HG03442 (cell line): ENCODE results near the gene PLEKHH1.
"Not testable (repeated sequence)": the region's sequence is repeated elsewhere in the genome, so short reads cannot be mapped to it uniquely, and the experiment has no call there.

ENCODE experiments used
- ATAC-seq: cut with Tn5 transposase; IDR thresholded peaks from one replicate; pipeline ENCODE4 v1.9.1; 2021; ENCODE audit warnings: mild to moderate bottlenecking, moderate library complexity; ENCODE audit not compliant: unreplicated experiment

PLEKHH1 gene

DNA sequence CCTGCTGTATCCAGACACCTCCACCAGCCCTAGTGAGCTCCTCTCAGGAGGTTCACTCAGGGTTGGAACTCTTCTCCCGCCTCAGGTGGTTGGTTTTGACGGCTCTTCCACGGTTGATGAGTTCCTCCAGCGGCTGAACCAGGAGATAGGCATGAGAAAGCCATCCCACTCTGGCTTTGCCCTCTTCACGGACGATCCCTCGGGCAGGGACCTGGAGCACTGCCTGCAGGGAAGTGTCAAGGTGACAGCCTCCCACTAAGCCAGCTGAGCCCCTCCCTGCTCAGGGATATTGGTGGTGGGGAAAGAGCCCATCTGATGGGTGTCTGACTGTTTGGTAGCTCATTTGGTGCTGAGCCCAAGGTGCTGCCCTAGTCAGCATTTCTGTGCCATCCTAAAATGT lies 46.5 kb downstream of the PLEKHH1 start:
- ATAC-seq, result no peak

DNA sequence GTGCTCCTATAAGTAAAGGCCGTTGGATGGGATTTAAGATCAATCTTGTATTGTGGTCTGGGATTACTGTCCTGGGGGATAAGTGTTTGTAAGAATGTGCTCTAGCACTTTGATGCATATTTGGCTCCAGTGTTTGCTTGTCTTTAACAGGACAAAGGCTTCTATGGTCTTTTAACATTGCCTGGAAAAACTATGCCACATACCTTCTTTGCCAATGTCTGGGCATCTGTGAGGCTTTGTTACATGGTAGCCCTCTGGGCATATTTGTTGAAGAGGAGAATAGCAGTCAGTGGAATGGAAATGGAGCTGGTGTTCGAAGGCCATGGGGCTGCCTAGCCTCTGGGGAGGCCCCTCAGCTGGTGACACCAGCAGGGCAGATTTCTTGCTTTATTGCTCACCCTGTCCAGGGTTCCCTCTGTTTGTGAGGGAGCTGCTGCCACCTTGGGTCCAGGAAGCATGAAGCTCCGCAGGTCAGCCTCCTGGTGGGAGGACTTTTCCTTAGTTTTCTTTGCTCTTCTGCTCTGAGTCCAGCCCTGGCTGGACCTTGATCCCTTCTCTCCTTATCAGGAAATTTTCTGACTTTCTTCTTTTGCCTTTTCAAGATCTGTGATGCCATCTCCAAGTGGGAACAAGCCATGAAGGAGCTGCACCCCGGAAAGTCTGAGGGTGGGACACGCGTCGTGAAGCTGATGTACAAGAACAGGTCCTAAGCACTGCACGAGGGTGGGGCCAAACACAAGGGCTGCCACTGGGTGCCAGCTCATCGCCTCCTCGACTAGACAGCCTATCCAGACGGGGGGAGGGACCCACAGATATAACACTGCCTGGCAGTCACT lies 47.5 kb downstream of the PLEKHH1 start:
- ATAC-seq, result no peak

DNA sequence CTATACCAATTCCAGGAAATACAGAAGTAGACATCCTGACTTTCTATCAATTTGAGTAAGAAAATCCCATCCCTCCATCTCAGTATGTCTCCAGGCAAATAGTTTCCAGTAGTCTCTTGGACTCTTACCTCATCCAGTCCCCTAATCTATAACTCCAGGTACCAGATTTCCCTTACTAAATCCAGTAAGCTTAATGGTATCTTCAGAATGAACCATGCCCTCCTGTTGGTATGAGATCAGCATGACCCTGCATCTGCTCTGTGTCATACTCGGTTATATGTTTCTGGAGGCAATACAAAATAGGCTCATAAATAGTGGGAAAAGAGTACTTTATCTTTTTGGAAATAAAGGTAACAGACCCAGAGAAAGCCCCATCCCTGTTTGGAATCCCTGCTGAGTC lies 48.6 kb downstream of the PLEKHH1 start:
- no peak for ATAC-seq

DNA sequence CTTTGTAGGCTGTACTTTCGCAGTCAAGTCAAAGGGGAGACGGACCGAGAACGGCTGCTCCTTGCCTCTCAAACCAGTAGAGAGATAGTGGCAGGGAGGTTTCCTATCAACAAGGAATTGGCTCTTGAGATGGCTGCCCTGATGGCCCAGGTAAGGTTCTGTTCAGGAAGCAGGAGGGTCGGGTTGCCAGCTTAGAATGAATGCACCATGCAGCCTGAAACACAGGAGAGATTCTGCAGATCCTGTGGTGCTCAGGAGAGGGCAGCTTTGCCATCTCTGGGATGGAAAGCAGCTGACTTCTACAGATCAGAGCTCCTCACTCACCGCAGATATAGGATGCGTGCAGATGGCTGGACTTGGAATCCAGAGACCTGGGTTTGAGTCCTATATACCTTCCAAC lies 49.0 kb downstream of the PLEKHH1 start:
- ATAC-seq, result no peak

DNA sequence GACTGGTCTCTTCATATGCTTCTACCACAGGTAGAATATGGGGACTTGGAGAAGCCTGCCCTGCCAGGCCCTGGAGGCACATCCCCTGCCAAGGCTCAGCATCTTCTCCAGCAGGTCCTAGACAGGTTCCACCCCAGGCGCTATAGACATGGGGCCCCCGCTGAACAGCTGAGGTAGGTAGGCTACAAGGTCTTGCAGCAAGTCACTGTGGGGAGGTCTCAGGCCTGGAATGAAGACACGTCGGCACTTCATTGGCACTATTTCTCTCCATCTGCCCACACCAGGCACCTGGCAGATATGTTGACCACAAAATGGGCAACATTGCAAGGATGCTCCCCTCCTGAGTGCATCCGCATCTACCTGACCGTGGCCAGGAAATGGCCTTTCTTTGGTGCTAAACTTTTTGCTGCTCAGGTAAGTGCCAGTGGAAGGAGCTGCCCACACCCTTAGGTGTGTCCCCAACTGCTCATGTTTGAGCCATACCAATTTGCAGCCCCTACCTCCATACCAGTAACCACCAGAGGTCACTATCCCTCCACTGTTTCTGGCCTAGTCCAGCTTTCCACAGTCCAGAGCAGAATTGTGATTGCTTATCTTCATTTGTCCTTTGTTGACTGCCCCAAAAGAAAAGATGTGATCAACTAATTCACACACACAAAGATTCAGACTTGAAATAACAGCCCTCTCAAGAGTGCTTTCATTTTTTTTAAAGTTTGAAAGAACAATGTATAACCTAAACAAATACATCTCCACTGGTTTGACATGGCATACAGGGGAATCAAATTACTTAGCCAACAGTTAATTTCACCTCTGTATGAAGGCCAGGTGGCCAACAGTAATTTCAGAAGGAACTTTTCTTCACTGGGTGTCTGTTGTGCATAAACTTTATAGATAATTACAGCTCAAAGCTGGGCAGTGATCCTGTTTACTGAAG lies 50.9 kb downstream of the PLEKHH1 start:
- no peak for ATAC-seq

DNA sequence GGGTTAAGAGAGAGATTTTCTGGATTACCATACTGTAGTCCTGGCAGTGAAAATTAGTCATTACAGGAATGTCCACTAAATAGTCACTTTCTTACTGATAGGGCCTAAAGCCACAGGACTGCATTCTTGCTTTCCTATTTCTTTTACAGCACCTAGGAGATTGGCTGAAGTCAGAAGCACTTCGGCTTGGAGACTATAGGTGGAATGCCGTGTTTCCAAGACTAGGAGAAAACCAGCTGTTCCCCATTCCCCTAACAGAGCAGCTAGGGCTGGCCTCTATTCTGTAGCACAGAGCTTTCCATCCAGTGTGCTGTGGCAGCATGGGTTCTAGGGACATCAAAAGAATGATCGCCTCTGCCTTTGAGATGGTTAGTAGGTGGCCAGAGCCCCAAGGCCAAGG lies 51.9 kb downstream of the PLEKHH1 start:
- ATAC-seq, result no peak

DNA sequence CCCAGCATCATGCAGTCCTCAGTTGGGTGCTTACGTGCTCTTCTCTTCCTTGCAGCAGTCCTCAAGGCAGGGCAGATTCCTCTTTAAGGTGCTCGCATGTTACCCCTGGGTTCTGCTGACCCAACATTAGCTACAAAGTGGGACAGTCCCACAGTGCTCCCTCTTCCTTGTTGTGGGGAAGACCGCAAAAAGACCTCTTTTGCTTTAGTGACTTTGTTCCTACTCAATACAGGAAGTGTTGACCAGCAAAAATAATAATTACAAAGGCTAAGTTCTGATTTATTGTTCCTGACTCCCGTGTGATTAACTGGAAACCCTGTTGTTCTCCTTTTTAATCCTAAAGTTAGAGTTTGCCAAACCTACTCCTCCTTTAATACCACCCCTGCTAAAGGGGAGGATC lies 53.3 kb downstream of the PLEKHH1 start:
- no peak for ATAC-seq

DNA sequence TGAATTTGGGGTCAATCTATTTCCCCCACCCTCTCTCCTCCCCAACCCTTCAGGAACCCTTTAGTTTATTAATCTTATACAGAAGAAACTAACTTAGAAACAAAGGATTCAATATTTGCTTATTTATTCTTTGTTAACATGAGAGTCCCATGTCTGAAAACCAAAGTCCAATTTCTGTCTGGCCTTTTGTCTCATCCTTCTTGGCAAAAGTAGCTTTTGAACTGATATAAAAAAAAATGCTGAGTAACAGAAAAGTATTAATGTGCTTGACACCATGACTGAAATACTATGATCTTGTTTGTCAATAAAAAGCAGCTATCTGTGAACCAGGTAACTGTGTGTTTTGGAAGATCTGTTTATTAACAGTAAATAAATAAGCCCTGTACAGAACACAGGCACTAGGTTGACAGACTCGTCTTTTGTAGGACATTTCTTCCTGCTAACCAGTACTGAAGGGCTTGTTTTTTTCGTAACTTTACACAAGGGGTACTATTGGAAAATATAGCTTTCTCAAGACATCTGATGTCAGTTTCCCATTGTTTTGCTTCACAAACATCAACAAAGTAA lies 56.2 kb downstream of the PLEKHH1 start:
- ATAC-seq, result no peak

DNA sequence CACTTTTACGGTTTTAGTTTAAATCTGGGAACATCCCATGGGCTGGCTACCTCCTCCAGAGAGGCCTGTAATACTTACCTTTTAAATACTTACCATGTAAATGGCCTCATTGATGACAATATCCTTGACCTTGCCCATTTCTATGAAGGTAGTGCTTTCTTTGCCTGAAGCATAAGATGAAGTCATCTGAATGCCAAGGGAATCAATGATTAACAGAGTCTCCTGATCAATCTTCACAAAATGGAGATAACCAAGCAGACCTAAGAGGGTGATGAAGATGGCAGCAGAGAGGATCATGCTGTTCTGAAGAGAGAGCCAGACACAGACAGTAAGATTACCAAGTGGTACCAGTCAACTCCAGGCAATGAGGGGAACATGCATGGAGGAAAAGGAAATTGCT lies 60.6 kb downstream of the PLEKHH1 start:
- ATAC-seq, result not testable (repeated sequence)

DNA sequence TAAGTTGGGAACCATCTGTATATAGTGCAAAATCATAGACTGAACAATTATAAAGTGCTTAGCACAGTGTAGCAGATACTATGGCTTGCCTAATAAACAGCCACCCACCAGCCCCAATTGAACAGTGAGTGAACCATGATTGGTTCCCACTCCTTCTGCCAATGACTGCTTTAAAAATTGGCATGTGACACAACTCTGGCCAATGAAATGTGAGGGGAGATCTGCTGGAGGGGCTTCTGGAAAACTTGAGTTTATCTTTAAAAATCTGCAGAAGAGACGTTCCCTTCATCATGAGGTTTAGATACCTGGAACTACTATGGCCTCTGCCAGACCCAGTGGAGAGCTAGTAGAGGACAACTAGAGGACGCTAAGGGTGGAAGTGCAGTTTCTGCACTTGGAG lies 62.3 kb downstream of the PLEKHH1 start:
- no peak for ATAC-seq

DNA sequence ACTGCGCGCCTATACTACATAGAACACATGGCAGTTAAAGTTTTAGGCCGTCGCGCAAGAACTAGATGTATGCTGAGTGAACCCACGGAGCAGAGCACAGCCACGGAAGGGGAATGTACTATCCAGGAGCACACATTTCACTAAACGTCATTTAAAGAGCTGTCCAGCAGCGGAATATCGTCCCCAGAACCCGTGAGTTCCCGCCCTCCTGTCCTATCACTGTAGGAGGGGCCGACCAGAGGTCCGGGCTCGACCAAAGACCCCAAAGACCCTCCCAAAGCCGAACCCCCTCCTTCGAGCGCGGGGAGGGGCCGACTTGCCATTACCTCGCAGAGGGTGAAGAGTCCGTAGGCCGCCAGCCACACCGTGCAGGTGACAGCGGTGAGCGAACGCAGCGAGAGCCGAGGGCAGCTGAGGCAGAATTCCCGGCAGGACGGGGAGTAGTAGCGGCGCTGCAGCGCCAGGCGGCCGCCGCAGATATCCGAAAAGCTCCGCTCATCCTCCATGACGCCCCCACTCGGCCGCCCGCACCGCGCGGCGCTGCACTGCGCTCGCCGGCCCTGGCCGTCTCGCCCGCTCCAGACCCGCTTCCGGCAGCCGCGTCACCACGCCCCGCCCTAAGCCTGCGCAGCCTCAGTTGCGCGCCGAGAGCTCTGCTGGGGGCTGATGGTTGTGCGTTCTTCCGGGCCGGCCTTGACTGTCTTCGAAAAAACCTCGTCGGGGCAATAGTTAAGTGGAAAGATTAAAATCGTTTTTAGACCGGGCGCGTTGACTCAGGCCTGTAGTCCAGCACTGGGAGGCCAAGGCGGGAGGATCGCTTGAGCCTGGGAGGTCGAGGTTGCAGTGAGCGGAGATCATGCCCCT lies 66.8 kb downstream of the PLEKHH1 start, which contains the start of gene PIGH:
PIGH (minus strand) TSS at position 571 of the 864 bp plus-strand sequence; CDS start at position 506, 65 bp downstream.
- ATAC-seq, result peak; percentile 89

DNA sequence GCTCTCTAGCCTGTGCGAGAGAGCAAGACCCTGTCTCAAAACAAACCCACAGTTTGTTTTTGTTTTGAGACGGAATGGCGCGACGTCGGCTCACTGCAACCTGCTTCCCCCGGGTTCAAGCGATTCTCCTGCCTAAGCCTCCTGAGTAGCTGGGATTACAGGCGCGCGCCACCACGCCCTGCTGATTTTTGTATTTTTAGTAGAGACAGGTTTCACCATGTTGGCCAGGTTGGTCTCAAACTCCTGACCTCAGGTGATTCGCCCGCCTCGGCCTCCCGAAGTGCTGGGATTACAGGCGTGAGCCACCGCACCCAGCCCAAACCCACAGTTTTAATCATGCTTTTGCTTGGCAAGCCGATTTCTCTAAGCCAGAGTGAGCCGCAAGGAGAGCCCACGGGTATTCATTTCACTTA lies 67.5 kb downstream of the PLEKHH1 start:
- not testable (repeated sequence) for ATAC-seq

DNA sequence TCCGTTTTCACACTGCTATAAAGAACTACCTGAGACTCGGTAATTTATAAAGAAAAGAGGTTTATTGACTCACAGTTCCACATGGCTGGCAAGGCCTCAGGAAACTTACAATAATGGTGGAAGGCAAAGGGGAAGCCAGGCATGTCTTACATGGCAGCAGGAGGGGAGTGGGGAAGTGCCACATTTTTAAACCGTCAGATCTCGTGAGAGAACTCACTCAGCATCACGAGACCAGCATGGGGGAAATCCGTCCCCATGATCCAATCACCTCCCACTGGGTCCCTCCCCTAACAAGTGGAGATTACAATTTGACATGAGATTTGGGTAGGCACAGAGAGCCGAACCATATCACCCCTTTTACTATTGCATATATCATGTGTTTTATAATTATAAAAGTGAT lies 69.0 kb downstream of the PLEKHH1 start:
- ATAC-seq, result no peak

DNA sequence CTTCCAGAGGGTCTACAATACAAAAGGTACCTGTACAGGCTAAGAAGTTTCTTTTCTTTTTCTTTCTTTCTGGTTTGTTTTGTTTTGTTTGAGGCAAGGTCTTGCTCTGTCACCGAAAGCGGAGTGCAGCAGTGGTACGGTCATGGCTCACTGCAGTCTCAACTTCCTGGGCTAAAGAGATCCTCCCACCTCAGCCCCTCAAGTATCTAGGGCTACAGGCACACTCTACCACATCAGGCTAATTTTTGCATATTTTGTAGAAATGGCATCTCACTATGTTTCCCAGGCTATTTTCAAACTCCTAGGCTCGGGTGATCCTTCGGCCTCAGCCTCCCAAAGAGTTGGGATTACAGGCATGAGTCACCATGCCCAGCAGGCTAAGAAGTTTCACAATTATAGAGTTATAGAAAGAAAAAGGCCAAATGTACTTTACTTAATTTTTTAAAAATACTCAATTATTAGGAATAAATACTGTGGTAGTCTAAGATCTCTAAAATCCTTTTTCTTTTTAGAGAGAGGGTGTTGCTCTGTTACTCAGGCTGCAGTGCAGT lies 70.0 kb downstream of the PLEKHH1 start:
- ATAC-seq, result peak; percentile 54

DNA sequence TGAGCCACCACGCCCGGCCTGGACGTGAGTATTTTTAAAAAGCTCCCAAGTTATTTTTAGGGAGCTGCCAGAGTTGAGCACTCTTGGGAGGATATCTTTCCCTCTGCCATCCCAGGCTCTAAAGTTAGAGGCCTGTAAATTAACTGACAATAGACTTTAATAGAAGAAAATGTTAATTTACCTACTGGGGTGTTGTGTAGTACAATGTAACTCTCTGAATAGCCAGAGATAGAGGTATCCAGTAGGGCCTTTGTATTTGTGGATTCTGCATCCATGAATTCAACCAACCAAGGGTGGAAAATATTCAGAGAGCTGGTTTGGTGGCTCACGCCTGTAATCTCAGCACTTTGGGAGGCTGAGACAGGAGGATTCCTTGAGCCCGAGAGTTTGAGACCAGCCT lies 74.6 kb downstream of the PLEKHH1 start:
- no peak for ATAC-seq

DNA sequence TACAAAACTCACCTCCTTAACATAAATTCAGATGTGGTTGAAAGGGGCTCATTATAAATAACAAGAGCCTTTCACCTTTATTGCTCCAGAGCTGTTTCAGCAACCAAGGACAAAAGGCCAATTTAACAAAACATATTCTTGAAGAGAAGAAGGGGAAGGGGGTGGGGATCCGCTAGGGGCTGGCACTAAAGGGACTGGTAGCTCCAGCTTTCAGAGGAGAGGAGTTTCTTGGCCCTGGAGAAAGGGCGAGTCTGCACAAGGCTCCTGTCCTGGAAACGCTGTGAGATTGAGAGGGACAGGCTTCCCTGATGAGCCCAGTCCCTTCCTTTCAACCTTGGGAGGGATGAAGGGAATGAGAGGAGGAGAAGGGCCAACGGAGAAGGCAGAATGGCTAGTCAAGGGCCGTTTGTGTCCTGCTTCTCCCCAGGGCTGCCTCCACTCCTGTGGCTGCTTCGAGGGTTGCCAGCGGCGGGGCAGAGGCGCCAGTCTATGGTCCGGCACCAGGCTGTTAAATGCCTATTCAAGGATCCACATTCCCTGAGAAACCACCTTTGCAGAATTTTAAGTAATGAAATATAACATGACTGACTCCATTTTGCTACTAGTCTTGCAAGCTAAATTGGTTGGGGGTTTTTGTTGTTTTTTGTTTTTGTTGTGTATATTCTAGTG lies 76.7 kb downstream of the PLEKHH1 start:
- no peak for ATAC-seq

DNA sequence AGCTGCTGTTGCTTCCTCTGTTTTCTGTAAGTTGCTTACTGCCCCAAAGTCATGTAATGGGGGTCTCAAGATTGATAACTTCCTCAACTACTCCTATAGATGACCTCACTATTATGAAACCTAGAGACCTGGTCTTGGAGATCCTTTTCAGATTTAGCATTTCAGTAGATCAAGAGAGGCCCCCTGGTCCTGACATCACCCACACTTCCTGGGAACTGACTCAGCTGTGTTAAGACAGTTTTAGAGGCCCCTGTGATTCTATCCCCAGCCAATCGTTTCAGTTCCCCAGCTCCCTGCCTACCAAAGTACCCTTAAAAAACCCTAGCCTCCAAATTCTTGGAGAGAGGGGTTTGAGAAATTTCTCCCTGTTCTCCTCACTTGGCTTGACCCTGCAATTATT lies 77.4 kb downstream of the PLEKHH1 start:
- no peak for ATAC-seq

DNA sequence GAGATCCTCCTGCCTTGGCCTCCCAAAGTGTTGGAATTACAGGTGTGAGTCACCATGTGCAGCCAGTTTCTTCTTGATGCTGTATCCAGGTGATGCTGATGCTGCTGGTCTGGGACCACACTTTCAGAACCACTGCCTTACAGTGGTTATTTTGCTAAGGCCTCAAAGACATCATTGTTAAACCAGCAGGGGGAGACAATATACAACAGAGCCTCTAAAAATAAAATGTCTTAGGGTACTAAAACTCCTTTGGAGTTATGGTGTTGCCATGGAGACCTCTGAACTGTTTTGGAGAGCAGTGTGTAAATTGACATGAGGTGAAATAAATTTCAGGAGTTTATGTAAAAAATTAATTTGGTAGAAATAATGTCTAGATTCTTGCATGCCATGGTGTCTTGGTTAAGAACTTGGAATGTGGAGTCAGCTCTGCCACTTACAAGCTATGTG lies 85.5 kb downstream of the PLEKHH1 start:
- no peak for ATAC-seq

DNA sequence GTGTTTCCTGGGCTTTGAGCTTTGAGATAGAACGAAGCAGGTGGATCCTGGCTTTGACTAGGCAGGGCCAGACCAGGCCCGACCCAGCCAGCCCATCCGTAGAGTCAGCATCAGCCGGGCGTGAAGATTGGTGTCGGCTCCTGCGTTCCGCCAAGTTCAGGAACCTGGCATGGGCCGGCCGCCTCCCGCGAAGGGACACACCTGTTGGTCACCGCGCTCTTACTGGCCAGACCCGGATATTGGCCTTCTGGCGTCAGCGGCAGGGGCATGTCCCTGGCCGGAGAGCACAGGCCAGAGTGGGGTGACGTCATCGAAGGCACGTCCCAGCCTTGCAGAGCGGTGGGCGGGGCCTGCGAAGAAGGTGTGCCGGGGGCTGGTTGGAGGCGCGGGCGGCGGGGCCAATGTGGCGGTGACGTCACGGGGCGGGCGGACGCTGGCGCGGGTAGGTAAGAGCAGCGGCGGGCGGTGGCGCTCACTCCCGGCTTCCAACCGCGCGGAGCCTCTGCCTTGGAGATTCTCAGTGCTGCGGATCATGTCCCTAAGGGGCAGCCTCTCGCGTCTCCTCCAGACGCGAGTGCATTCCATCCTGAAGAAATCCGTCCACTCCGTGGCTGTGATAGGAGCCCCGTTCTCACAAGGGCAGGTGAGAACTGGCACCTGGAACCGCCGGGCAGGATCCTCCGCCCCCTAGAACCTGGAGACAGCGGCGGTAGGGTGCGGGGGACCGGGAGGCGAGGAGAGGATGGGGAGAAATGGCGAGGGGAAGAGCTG lies 86.5 kb downstream of the PLEKHH1 start, which contains the start of gene ARG2:
ARG2 (plus strand) TSS at position 475 of the 771 bp plus-strand sequence; CDS start at position 533, 58 bp downstream.
- ATAC-seq, result peak; percentile 90
